HCT116 (cell line): ENCODE measurements around the gene BEND5. TPM values are rescaled to one million over a fixed set of nuclear protein-coding genes. Genes with fewer than 3 reads are reported as not detected.

Source experiments
- ATAC-seq: fragments of 200-7000 bp; cut with Tn5 transposase; 2 replicates; pipeline ENCODE4 v1.9.1; 2020; ENCODE audit warnings: mild to moderate bottlenecking, moderate library complexity
- BruUV-seq: library from RNA; stranded (reverse); fragments of 400-500 nt; replicated peaks from 2 replicates; lab custom pipeline; 2021; lab: Mats Ljungman, UMichigan
- CTCF ChIA-PET: fragments of 300-600 bp; sonication (Branson Sonifier 250); formaldehyde crosslinking; loops from one replicate; lab custom pipeline; 2021; ENCODE audit warnings: antibody characterized with exemption; lab: Charles Lee
- POLR2A ChIA-PET: fragments of 300-600, 350-600 bp; sonication (Branson Sonifier 250); formaldehyde crosslinking; loops from one replicate; lab custom pipeline; 2021; ENCODE audit warnings: antibody characterized with exemption; lab: Charles Lee
- RAD21 ChIA-PET, 2 experiments: fragments of 300-600 bp; sonication (Branson Sonifier 250); formaldehyde crosslinking; loops; one replicate each; lab custom pipeline; 2023; ENCODE audit warnings: low total read pairs in 2 of 2; ENCODE audit not compliant: uncharacterized antibody in 2 of 2, unreplicated experiment in 2 of 2, low non-redundant PET in 1 of 2; lab: Charles Lee
- DNase-seq: peaks from one replicate; pipeline ENCODE4 v3.0.0-alpha.2; 2010; ENCODE audit warnings: low read depth, low spot score
- H2AFZ ChIP-seq: fragments of 200-600 bp; shearing (Covaris generic), sonication (generic); 2 replicates; pipeline ENCODE4 v1.6.1; 2017; ENCODE audit warnings: low read depth, mixed run types, mixed read lengths, antibody characterized with exemption, low read length; ENCODE audit not compliant: poor library complexity, severe bottlenecking
- H3K27ac ChIP-seq: 2 replicates; pipeline ENCODE4 v1.5.1; 2012; ENCODE audit warnings: low read depth, low read length
- H3K27me3 ChIP-seq: fragments of 200-600 bp; sonication (generic); 2 replicates; pipeline ENCODE4 v1.6.1; 2016; ENCODE audit warnings: mixed run types, low read length, mixed read lengths; ENCODE audit not compliant: insufficient read depth
- H3K36me3 ChIP-seq, 2 experiments: fragments of 200-500 bp in 1 of 2; fragments of 200-600 bp in 1 of 2; sonication (Bioruptor generic) in 1 of 2; sonication (generic) in 1 of 2; 2 replicates each; pipeline versions ENCODE4 v1.5.1 to v1.6.1; 2014 to 2016; ENCODE audit warnings: low read length in 2 of 2, inconsistent platforms in 1 of 2, mixed read lengths in 1 of 2, mixed run types in 1 of 2; ENCODE audit not compliant: insufficient read depth in 2 of 2, control insufficient read depth in 1 of 2
- H3K4me1 ChIP-seq, 2 experiments: fragments of 200-600 bp in 1 of 2; sonication (generic) in 1 of 2; 2 replicates each; pipeline versions ENCODE4 v1.5.1 to v1.6.1; 2012 to 2017; ENCODE audit warnings: low read length in 2 of 2, inconsistent platforms in 1 of 2, mild to moderate bottlenecking in 1 of 2, mixed read lengths in 1 of 2, mixed run types in 1 of 2, moderate library complexity in 1 of 2; ENCODE audit not compliant: insufficient read depth in 2 of 2, control insufficient read depth in 1 of 2
- H3K4me2 ChIP-seq: fragments of 200-600 bp; sonication (generic); 2 replicates; pipeline ENCODE4 v1.6.1; 2017; ENCODE audit warnings: mixed run types, low read length, mixed read lengths
- H3K4me3 ChIP-seq, 2 experiments: fragments of 200-600 bp in 1 of 2; sonication (generic) in 1 of 2; replicated peaks in 1 of 2; 2 replicates each; pipeline ENCODE4 v1.5.1; 2011 to 2016; ENCODE audit warnings: low read length in 2 of 2, control low read depth in 1 of 2, low read depth in 1 of 2, mild to moderate bottlenecking in 1 of 2, mixed read lengths in 1 of 2, mixed run types in 1 of 2
- H3K79me2 ChIP-seq: fragments of 200-600 bp; sonication (generic); 2 replicates; pipeline ENCODE4 v1.6.1; 2017; ENCODE audit warnings: mild to moderate bottlenecking, mixed run types, low read length, moderate library complexity, mixed read lengths; ENCODE audit not compliant: insufficient read depth
- H3K9ac ChIP-seq: fragments of 200-600 bp; sonication (generic); 2 replicates; pipeline ENCODE4 v1.6.1; 2016; ENCODE audit warnings: low read length, mixed read lengths
- H3K9me2 ChIP-seq: fragments of 200-600 bp; sonication (generic), shearing (Covaris generic); 2 replicates; pipeline ENCODE4 v1.6.1; 2017; ENCODE audit warnings: mixed run types, mild to moderate bottlenecking, moderate library complexity; ENCODE audit not compliant: insufficient read depth
- H3K9me3 ChIP-seq, 2 experiments: fragments of 200-500 bp in 1 of 2; fragments of 200-600 bp in 1 of 2; sonication (Bioruptor generic) in 1 of 2; sonication (generic) in 1 of 2; 2 replicates each; pipeline ENCODE4 v1.6.1; 2014 to 2017; ENCODE audit warnings: low read length in 2 of 2, mixed read lengths in 2 of 2, inconsistent platforms in 1 of 2, low read depth in 1 of 2, mild to moderate bottlenecking in 1 of 2, mixed run types in 1 of 2, moderate library complexity in 1 of 2; ENCODE audit not compliant: control insufficient read depth in 1 of 2, insufficient read depth in 1 of 2
- H4K20me1 ChIP-seq: fragments of 200-600 bp; sonication (generic), shearing (Covaris generic); 2 replicates; pipeline ENCODE4 v1.6.1; 2017; ENCODE audit warnings: mixed run types, mild to moderate bottlenecking, moderate library complexity; ENCODE audit not compliant: insufficient read depth
- ATF3 ChIP-seq: IDR thresholded peaks from 2 replicates; pipeline ENCODE4 v1.6.1; 2012
- CTCF ChIP-seq, 3 experiments: fragments of 200-600 bp in 1 of 3; sonication (generic) in 1 of 3; IDR thresholded peaks in 2 of 3; conservative IDR thresholded peaks in 1 of 3; 2 replicates each; pipeline ENCODE4 v1.5.1; 2012 to 2017; ENCODE audit warnings: low read depth in 2 of 3, low read length in 2 of 3, antibody characterized with exemption in 1 of 3, borderline replicate concordance in 1 of 3, control low read depth in 1 of 3, mild to moderate bottlenecking in 1 of 3, mixed read lengths in 1 of 3, mixed run types in 1 of 3, moderate library complexity in 1 of 3; ENCODE audit not compliant: insufficient read depth in 1 of 3
- EZH2 ChIP-seq: fragments of 200-600 bp; sonication (generic); IDR thresholded peaks from 2 replicates; pipeline ENCODE4 v1.6.1; 2017; ENCODE audit warnings: antibody characterized with exemption, mixed run types
- EZH2phosphoT487 ChIP-seq: fragments of 200-600 bp; IDR thresholded peaks from 2 replicates; pipeline ENCODE4 v1.6.1; 2018; ENCODE audit warnings: antibody characterized with exemption, borderline replicate concordance
- JUND ChIP-seq: IDR thresholded peaks from 2 replicates; pipeline ENCODE4 v1.6.1; 2012
- MAX ChIP-seq: IDR thresholded peaks from 2 replicates; pipeline ENCODE4 v1.6.1; 2012
- POLR2A ChIP-seq: IDR thresholded peaks from 2 replicates; pipeline ENCODE4 v1.7.0; 2011; ENCODE audit warnings: borderline replicate concordance; ENCODE audit not compliant: insufficient read depth, insufficient read length; ENCODE audit errors: extremely low read depth
- SIN3A ChIP-seq: IDR thresholded peaks from 2 replicates; pipeline ENCODE4 v1.6.1; 2012; ENCODE audit warnings: low read depth
- SP1 ChIP-seq: IDR thresholded peaks from 2 replicates; pipeline ENCODE4 v1.6.1; 2012; ENCODE audit warnings: low read depth
- SRF ChIP-seq: IDR thresholded peaks from 2 replicates; pipeline ENCODE4 v1.6.1; 2012; ENCODE audit warnings: low read depth
- TCF7L2 ChIP-seq: IDR thresholded peaks from 2 replicates; pipeline ENCODE4 v1.7.0; 2011; ENCODE audit warnings: borderline replicate concordance, inconsistent platforms; ENCODE audit not compliant: insufficient read depth, insufficient read length; ENCODE audit errors: extremely low read depth
- YY1 ChIP-seq: IDR thresholded peaks from 2 replicates; pipeline ENCODE4 v1.6.1; 2011; ENCODE audit warnings: low read length, low read depth, moderate library complexity, mild to moderate bottlenecking; ENCODE audit not compliant: insufficient replicate concordance; ENCODE audit errors: extremely low read depth
- ZFX ChIP-seq: fragments of 450-650 bp; IDR thresholded peaks from 2 replicates; pipeline ENCODE4 v1.6.1; 2017
- intact Hi-C: fragments of 100-400 bp; cut with micrococcal nuclease; formaldehyde crosslinking; loops from 2 replicates; pipeline ENCODE4 v1.10.0; 2022
- total RNA-seq: library from RNA; stranded (reverse); gene quantifications from one replicate; pipeline ENCODE4 v1.2.1, GENCODE V29; 2021; ENCODE audit not compliant: unreplicated experiment

BEND5 gene
- total RNA-seq, 1 experiment from 2014 or later: not detected

- DNase-seq: no peak
- H3K27me3 ChIP-seq: no peaks in the 10 kb centered on the region
- no TSS peak for BruUV-seq
- no peak overlapping the region for H3K4me2 ChIP-seq
- H3K4me1 ChIP-seq: no peaks in the 10 kb centered on the region
- no peak overlapping the region for H3K27ac ChIP-seq
- no peaks in the 10 kb centered on the region for H3K79me2 ChIP-seq
- no peaks in the 10 kb centered on the region for H3K36me3 ChIP-seq
- H3K4me3 ChIP-seq: no peak overlapping the region
- no peak overlapping the region for H2AFZ ChIP-seq
- intact Hi-C loops: no loop called here
- no peaks in the 10 kb centered on the region for H4K20me1 ChIP-seq
- ChIA-PET CTCF (no interaction called here), RAD21 (no interaction called here), POLR2A (no interaction called here)
- no peaks in the 10 kb centered on the region for H3K9me2 ChIP-seq
- no peak overlapping the region for H3K9ac ChIP-seq
- no peak for ATAC-seq
- no peak for TF ChIP-seq EZH2
- TF ChIP-seq ZFX: no peak
- TF ChIP-seq SIN3A: no peak
- TF ChIP-seq SP1: no peak
- TF ChIP-seq ATF3: no peak
- TF ChIP-seq JUND: no peak
- no peak for TF ChIP-seq POLR2A
- TF ChIP-seq TCF7L2: no peak
- no peak for TF ChIP-seq EZH2phosphoT487
- TF ChIP-seq YY1: no peak
- TF ChIP-seq SRF: no peak
- no peak for TF ChIP-seq CTCF (IDR thresholded peaks at IDR 0.05 in 2 of 3, conservative IDR thresholded peaks at IDR 0.05 in 1 of 3; ENCODE audit: borderline replicate concordance in 1 of 3, insufficient read depth in 1 of 3, low read depth in 2 of 3, low read length in 2 of 3)
- TF ChIP-seq MAX: no peak
- no peaks in the 10 kb centered on the region for H3K9me3 ChIP-seq
Observed at GRCh38 chr1:48793863-48794262, 17.2 kb upstream of the BEND5 start.
